Stimulated activated CD8-positive, alpha-beta memory T cell treated with anti-CD3 and anti-CD28 coated beads, Interleukin-2, amount 100 ng/mL, for 48 hours (primary cell): ENCODE measurements around the gene RAB3D.
"Not testable (repeated sequence)": the region's sequence is repeated elsewhere in the genome, so short reads cannot be mapped to it uniquely, and the experiment has no call there.

ENCODE experiments used
- DNase-seq, 2 donors: peaks; one replicate each; pipeline ENCODE4 v3.0.0-alpha.2; 2020; ENCODE audit warnings: low read depth in 2 of 2

Gene RAB3D

GRCh38 chr19:11367528-11367927 lies 28.1 kb upstream of the RAB3D start:
- no peak for DNase-seq

- no peak for DNase-seq
These were observed 26.2 kb upstream of the RAB3D start for GRCh38 chr19:11365557-11366117.

GRCh38 chr19:11364935-11365334 lies 25.5 kb upstream of the RAB3D start:
- DNase-seq: no peak

GRCh38 chr19:11364296-11364904 lies 24.9 kb upstream of the RAB3D start:
- DNase-seq: no peak

GRCh38 chr19:11363881-11364280 lies 24.4 kb upstream of the RAB3D start:
- no peak for DNase-seq

GRCh38 chr19:11361771-11362731 lies 22.6 kb upstream of the RAB3D start:
- DNase-seq: no peak

GRCh38 chr19:11361037-11361770 lies 21.7 kb upstream of the RAB3D start:
- DNase-seq: no peak

GRCh38 chr19:11359421-11359820 lies 20.0 kb upstream of the RAB3D start:
- no peak for DNase-seq

GRCh38 chr19:11356676-11357550 lies 17.5 kb upstream of the RAB3D start:
- DNase-seq: no peak

- DNase-seq: no peak
These were observed 16.6 kb upstream of the RAB3D start for GRCh38 chr19:11356074-11356397.

GRCh38 chr19:11355160-11356073 lies 16.0 kb upstream of the RAB3D start, which contains the start of gene PLPPR2:
TSS of gene PLPPR2 (plus strand) at chr19:11355432. CDS start at chr19:11357674, 2,242 bp downstream.
- DNase-seq: peak; percentile 69 to 84

- DNase-seq: not testable (repeated sequence)
These were observed 14.6 kb upstream of the RAB3D start for GRCh38 chr19:11354102-11354501.

GRCh38 chr19:11349171-11349570 lies 9.7 kb upstream of the RAB3D start:
- no peak for DNase-seq

- DNase-seq: no peak
These were observed 8.1 kb upstream of the RAB3D start for GRCh38 chr19:11347546-11348039.

- DNase-seq: peak; percentile 91 to 97
These were observed 6.9 kb upstream of the RAB3D start, which contains the start of the genes CCDC159 and TMEM205 for GRCh38 chr19:11346104-11346940. TSS of gene CCDC159 (plus strand) at chr19:11346519. CDS start at chr19:11346607, 88 bp downstream. TSS of gene TMEM205 (minus strand) at chr19:11346268. CDS start at chr19:11345619, 649 bp downstream.

GRCh38 chr19:11345122-11345803 lies 5.8 kb upstream of the RAB3D start:
- no peak for DNase-seq

- no peak for DNase-seq
These were observed 3.0 kb upstream of the RAB3D start for GRCh38 chr19:11342429-11342828.

- not testable (repeated sequence) for DNase-seq
These were observed 626 bp upstream of the RAB3D start for GRCh38 chr19:11340099-11340467.
